H1 (cell line): ENCODE data around the gene TM9SF2. TPM values are rescaled to one million over a fixed set of nuclear protein-coding genes. Genes with fewer than 3 reads are reported as not detected.

ENCODE experiments used
- CTCF ChIA-PET: fragments of 300-600 bp; sonication (Branson Sonifier 250); formaldehyde crosslinking; loops from one replicate; lab custom pipeline; 2021; ENCODE audit not compliant: partially characterized antibody; lab: Charles Lee
- POLR2A ChIA-PET: fragments of 300-600 bp; sonication (Branson Sonifier 250); formaldehyde crosslinking; loops from one replicate; lab custom pipeline; 2021; ENCODE audit warnings: inconsistent platforms; ENCODE audit not compliant: partially characterized antibody; lab: Charles Lee
- DNase-seq, 2 experiments: peaks; one replicate each; pipeline versions ENCODE4 v3.0.0 to v3.0.0-alpha.2; 2010 to 2022; ENCODE audit warnings: low spot score in 2 of 2, low read depth in 1 of 2, mixed read lengths in 1 of 2
- FAIRE-seq: peaks from 2 replicates; lab custom pipeline; 2011; peaks lifted over from hg19 to GRCh38; lab: Jason Lieb, UNC
- H2AFZ ChIP-seq: 2 replicates; pipeline ENCODE4 v1.8.1; 2012; ENCODE audit warnings: low read length, inconsistent platforms
- H2AK5ac ChIP-seq: 2 replicates; pipeline ENCODE4 v1.6.1; 2013; ENCODE audit warnings: low read depth, low read length
- H2BK120ac ChIP-seq: replicated peaks from 2 replicates; pipeline ENCODE3; 2013; ENCODE audit warnings: low read depth, low read length, inconsistent platforms
- H2BK12ac ChIP-seq: 2 replicates; pipeline ENCODE4 v1.6.1; 2013; ENCODE audit warnings: low read depth, low read length
- H2BK15ac ChIP-seq: 2 replicates; pipeline ENCODE4 v1.6.1; 2013; ENCODE audit warnings: low read length
- H2BK20ac ChIP-seq: 2 replicates; pipeline ENCODE4 v1.6.1; 2013; ENCODE audit warnings: low read length
- H2BK5ac ChIP-seq: 2 replicates; pipeline ENCODE4 v1.6.1; 2013; ENCODE audit warnings: low read depth, low read length
- H3K14ac ChIP-seq: 2 replicates; pipeline ENCODE4 v1.6.1; 2013; ENCODE audit warnings: inconsistent platforms; ENCODE audit not compliant: insufficient read length
- H3K18ac ChIP-seq: 2 replicates; pipeline ENCODE4 v1.6.1; 2013; ENCODE audit warnings: low read length; ENCODE audit errors: extremely low read depth
- H3K23ac ChIP-seq: 2 replicates; pipeline ENCODE4 v1.6.1; 2013; ENCODE audit warnings: inconsistent platforms; ENCODE audit not compliant: insufficient read length
- H3K23me2 ChIP-seq: 2 replicates; pipeline ENCODE4 v1.6.1; 2013; ENCODE audit warnings: low read depth, low read length
- H3K27ac ChIP-seq: 2 replicates; pipeline ENCODE4 v1.6.1; 2011; ENCODE audit warnings: low read depth, low read length, inconsistent platforms
- H3K27me3 ChIP-seq, 4 experiments: replicated peaks in 1 of 4; 1 replicate in 1 of 4; 2 replicates in 3 of 4; pipeline versions ENCODE4 v1.6.1 to v1.8.1; 2011 to 2013; ENCODE audit warnings: low read length in 3 of 4, mild to moderate bottlenecking in 3 of 4, inconsistent platforms in 2 of 4, mixed read lengths in 2 of 4, moderate library complexity in 1 of 4; ENCODE audit not compliant: control insufficient read depth in 3 of 4, insufficient read depth in 3 of 4; ENCODE audit errors: extremely low read depth in 1 of 4
- H3K36me3 ChIP-seq, 4 experiments: 2 replicates each; pipeline versions ENCODE4 v1.6.1 to v1.8.1; 2011 to 2013; ENCODE audit warnings: mild to moderate bottlenecking in 4 of 4, low read length in 3 of 4, moderate library complexity in 2 of 4, control low read depth in 1 of 4, inconsistent platforms in 1 of 4; ENCODE audit not compliant: insufficient read depth in 4 of 4, control insufficient read depth in 2 of 4
- H3K4ac ChIP-seq: replicated peaks from 2 replicates; pipeline ENCODE3; 2013; ENCODE audit warnings: low read length, low read depth, mixed read lengths, inconsistent platforms; ENCODE audit not compliant: insufficient read length
- H3K4me1 ChIP-seq, 4 experiments: replicated peaks in 1 of 4; 1 replicate in 1 of 4; 2 replicates in 3 of 4; pipeline versions ENCODE4 v1.6.1 to v1.8.1; 2011 to 2013; ENCODE audit warnings: low read length in 3 of 4, inconsistent platforms in 2 of 4, mixed read lengths in 1 of 4; ENCODE audit not compliant: insufficient read depth in 4 of 4, control insufficient read depth in 3 of 4
- H3K4me2 ChIP-seq, 2 experiments: 2 replicates each; pipeline versions ENCODE4 v1.6.1 to v1.8.1; 2011 to 2013; ENCODE audit warnings: low read depth in 2 of 2, low read length in 2 of 2, control low read depth in 1 of 2, inconsistent platforms in 1 of 2, mild to moderate bottlenecking in 1 of 2; ENCODE audit not compliant: insufficient read depth in 1 of 2
- H3K4me3 ChIP-seq, 4 experiments: fragments of 200-600, 300-600 bp in 1 of 4; sonication (generic), shearing (Covaris generic), sonication (Bioruptor Twin) in 1 of 4; 2 replicates each; pipeline versions ENCODE4 v1.5.1 to v1.8.1; 2011 to 2016; ENCODE audit warnings: low read length in 4 of 4, low read depth in 3 of 4, control low read depth in 2 of 4, inconsistent platforms in 2 of 4, mild to moderate bottlenecking in 2 of 4, mixed read lengths in 1 of 4, moderate library complexity in 1 of 4; ENCODE audit not compliant: insufficient read depth in 2 of 4; ENCODE audit errors: extremely low read depth in 1 of 4
- H3K56ac ChIP-seq: replicated peaks from 2 replicates; pipeline ENCODE3; 2013; ENCODE audit warnings: low read depth, mild to moderate bottlenecking, mixed read lengths, low read length, inconsistent platforms; ENCODE audit not compliant: insufficient read length
- H3K79me1 ChIP-seq: 2 replicates; pipeline ENCODE4 v1.6.1; 2013; ENCODE audit warnings: low read depth, low read length, control low read depth
- H3K79me2 ChIP-seq, 2 experiments: 2 replicates each; pipeline versions ENCODE4 v1.6.1 to v1.8.1; 2012 to 2013; ENCODE audit warnings: low read length in 2 of 2, mild to moderate bottlenecking in 2 of 2, inconsistent platforms in 1 of 2; ENCODE audit not compliant: insufficient read depth in 2 of 2, control insufficient read depth in 1 of 2
- H3K9ac ChIP-seq, 4 experiments: replicated peaks in 1 of 4; 1 replicate in 1 of 4; 2 replicates in 3 of 4; pipeline versions ENCODE4 v1.6.1 to v1.8.1; 2011 to 2013; ENCODE audit warnings: low read depth in 3 of 4, low read length in 3 of 4, control low read depth in 2 of 4, mild to moderate bottlenecking in 2 of 4, moderate library complexity in 2 of 4, inconsistent platforms in 1 of 4; ENCODE audit errors: extremely low read depth in 1 of 4
- H3K9me3 ChIP-seq, 2 experiments: 2 replicates each; pipeline versions ENCODE4 v1.6.1 to v1.8.1; 2012 to 2013; ENCODE audit warnings: mild to moderate bottlenecking in 2 of 2, moderate library complexity in 2 of 2, control low read depth in 1 of 2, inconsistent platforms in 1 of 2, low read depth in 1 of 2, low read length in 1 of 2, mixed read lengths in 1 of 2; ENCODE audit not compliant: insufficient read depth in 2 of 2
- H4K20me1 ChIP-seq, 2 experiments: replicated peaks in 1 of 2; 2 replicates each; pipeline versions ENCODE3 to v1.8.1; 2011 to 2013; ENCODE audit warnings: inconsistent platforms in 2 of 2, low read length in 2 of 2, mild to moderate bottlenecking in 1 of 2; ENCODE audit not compliant: insufficient read depth in 2 of 2, control insufficient read depth in 1 of 2
- H4K5ac ChIP-seq: 2 replicates; pipeline ENCODE4 v1.6.1; 2013; ENCODE audit warnings: low read length, low read depth, mixed read lengths, inconsistent platforms; ENCODE audit not compliant: insufficient read length
- H4K8ac ChIP-seq: 2 replicates; pipeline ENCODE4 v1.8.0; 2013; ENCODE audit warnings: mild to moderate bottlenecking, moderate library complexity, low read length, inconsistent platforms; ENCODE audit not compliant: insufficient read depth; ENCODE audit errors: extremely low read depth
- H4K91ac ChIP-seq: replicated peaks from 2 replicates; pipeline ENCODE3; 2013; ENCODE audit warnings: low read length, mixed read lengths, inconsistent platforms; ENCODE audit not compliant: insufficient read length
- SIN3A ChIP-seq, 2 experiments: IDR thresholded peaks in 1 of 2; conservative IDR thresholded peaks in 1 of 2; 2 replicates each; pipeline ENCODE4 v1.6.1; 2011 to 2012; ENCODE audit warnings: low read length in 2 of 2, improper control_type of control experiment in 1 of 2, low read depth in 1 of 2, mild to moderate bottlenecking in 1 of 2
- WGBS, 2 experiments: shearing (Covaris generic) in 1 of 2; methylation state at CpG; one replicate each; pipeline versions ENCODE4 v1.1.6 to v1.1.7; 2013 to 2015; ENCODE audit warnings: low lambda C conversion rate in 2 of 2, mixed read lengths in 2 of 2, inconsistent platforms in 1 of 2, low coverage in 1 of 2, missing lambda C conversion rate in 1 of 2; ENCODE audit not compliant: insufficient replicate concordance in 2 of 2, insufficient coverage in 1 of 2, insufficient read length in 1 of 2; ENCODE audit errors: extremely low coverage in 1 of 2, missing lambda C conversion rate in 1 of 2; 5-methylcytosine and 5-hydroxymethylcytosine counted together
- polyA plus RNA-seq, 7 experiments: library from polyadenylated mRNA; depleted of rRNA in 3 of 7; stranded (reverse) in 5 of 7; unstranded in 2 of 7; fragments of >200 nt in 5 of 7; fragments of 200-250 nt in 2 of 7; gene quantifications; 1 replicate in 5 of 7; 2 replicates in 1 of 7; 4 replicates in 1 of 7; pipeline versions ENCODE4 v1.2.1 to v1.2.3, GENCODE V29; 2011 to 2013; ENCODE audit warnings: missing spikeins in 2 of 7, mixed read lengths in 2 of 7
- total RNA-seq: library from RNA; stranded (reverse); fragmentation: NEBNext Ultra II Directional; extraction: Animal tissue kit (Norgen Biotek cat#: 25700); gene quantifications from 2 replicates; pipeline ENCODE4 v1.2.1, GENCODE V29; 2021

Gene TM9SF2
- total and polyA plus RNA-seq, 2 of the 8 experiments (the other 6 are each of a cell fraction or from before 2014, with no cell fraction given) = 68.0 to 101 TPM

GRCh38 chr13:99545979-99546378 is 44.7 kb downstream of the TM9SF2 start:
- Histone ChIP-seq H3K27ac (no peak overlapping the region), H4K5ac (no peak overlapping the region), H3K9ac (no peak overlapping the region), H3K4me3 (no peak overlapping the region), H2BK5ac (no peak overlapping the region), H3K18ac (no peak overlapping the region), H2BK12ac (no peak overlapping the region), H4K91ac (no peak overlapping the region), H3K4me1 (no peaks in the 10 kb centered on the region), H3K23ac (no peak overlapping the region), H2BK20ac (no peak overlapping the region), H4K20me1 (peaks cover 0 to 2% of the 10 kb centered on the region in 2 experiments), H3K27me3 (no peaks in the 10 kb centered on the region), H3K14ac (no peak overlapping the region), H4K8ac (no peak overlapping the region), H3K4me2 (no peak overlapping the region), H2BK120ac (no peak overlapping the region), H3K36me3 (peaks cover 9 to 66% (median 39%) of the 10 kb centered on the region in 4 experiments; a peak in 7 of 8 replicates), H3K9me3 (no peaks in the 10 kb centered on the region), H2BK15ac (no peak overlapping the region), H3K4ac (no peak overlapping the region), H3K56ac (no peak overlapping the region), H3K79me2 (no peaks in the 10 kb centered on the region), H3K23me2 (no peaks in the 10 kb centered on the region), H3K79me1 (no peaks in the 10 kb centered on the region), H2AFZ (no peak overlapping the region), H2AK5ac (no peak overlapping the region)
- CTCF ChIA-PET = interaction anchor here (1.0 kb wide), 1 partner anchor 19 kb away, joined by 3 read pairs; no protein-coding TSS in a partner anchor
- DNase-seq = no peak
- TF ChIP-seq SIN3A (conservative IDR thresholded peaks at IDR 0.05 in 1 of 2, IDR thresholded peaks at IDR 0.05 in 1 of 2; ENCODE audit: low read depth in 1 of 2, low read length in 2 of 2) = no peak
- no peak for FAIRE-seq
- WGBS, 2 experiments = 88% methylated on average over 7 of the region's 7 CpGs; no CpG with 5 or more reads in 1 of the 2 experiments
- POLR2A ChIA-PET = no interaction called here
